ENCODE data around the gene CMPK1. TPM values are rescaled to one million over a fixed set of nuclear protein-coding genes. Genes with fewer than 3 reads are reported as not detected.

CMPK1 gene
- total RNA-seq, 4 donors from 2014 or later: 69.9 to 105 (median 99.2) TPM

DNA sequence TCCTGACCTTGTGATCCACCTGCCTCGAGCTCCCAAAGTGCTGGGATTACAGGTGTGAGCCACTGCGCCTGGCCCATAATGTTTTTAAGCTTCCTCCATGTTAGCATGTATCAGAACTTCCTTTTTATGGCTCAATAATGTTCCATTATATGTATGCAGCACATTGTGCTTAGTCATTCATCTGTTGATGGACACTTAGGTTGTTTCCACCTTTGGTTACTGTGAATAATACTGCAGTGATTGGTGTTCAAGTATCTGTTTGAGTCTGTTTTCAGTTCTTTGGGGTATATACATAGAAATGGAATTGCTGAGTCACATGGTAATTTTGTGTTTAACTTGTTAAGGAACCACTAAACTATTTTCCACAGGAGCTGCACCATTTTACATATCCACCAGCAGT, 17.7 kb downstream of the CMPK1 start:
- H3K27me3 ChIP-seq: no peaks in the 10 kb centered on the region
- TF ChIP-seq POLR2A (IDR thresholded peaks at IDR 0.05) (no peak), EP300 (IDR thresholded peaks at IDR 0.05) (no peak)
- TF ChIP-seq, protein P1, sequence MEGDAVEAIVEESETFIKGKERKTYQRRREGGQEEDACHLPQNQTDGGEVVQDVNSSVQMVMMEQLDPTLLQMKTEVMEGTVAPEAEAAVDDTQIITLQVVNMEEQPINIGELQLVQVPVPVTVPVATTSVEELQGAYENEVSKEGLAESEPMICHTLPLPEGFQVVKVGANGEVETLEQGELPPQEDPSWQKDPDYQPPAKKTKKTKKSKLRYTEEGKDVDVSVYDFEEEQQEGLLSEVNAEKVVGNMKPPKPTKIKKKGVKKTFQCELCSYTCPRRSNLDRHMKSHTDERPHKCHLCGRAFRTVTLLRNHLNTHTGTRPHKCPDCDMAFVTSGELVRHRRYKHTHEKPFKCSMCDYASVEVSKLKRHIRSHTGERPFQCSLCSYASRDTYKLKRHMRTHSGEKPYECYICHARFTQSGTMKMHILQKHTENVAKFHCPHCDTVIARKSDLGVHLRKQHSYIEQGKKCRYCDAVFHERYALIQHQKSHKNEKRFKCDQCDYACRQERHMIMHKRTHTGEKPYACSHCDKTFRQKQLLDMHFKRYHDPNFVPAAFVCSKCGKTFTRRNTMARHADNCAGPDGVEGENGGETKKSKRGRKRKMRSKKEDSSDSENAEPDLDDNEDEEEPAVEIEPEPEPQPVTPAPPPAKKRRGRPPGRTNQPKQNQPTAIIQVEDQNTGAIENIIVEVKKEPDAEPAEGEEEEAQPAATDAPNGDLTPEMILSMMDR (IDR thresholded peaks at IDR 0.05): no peak
- 88 to 96% methylated on average over 2 of the region's 2 CpGs for WGBS, 2 donors
- no peak overlapping the region for H3K27ac ChIP-seq
- DNase-seq (ENCODE audit: low spot score in 2 of 2): no peak
- no peaks in the 10 kb centered on the region for H3K9me3 ChIP-seq
- peaks cover 0 to 4% (median 0%) of the 10 kb centered on the region in 4 donors for H3K4me1 ChIP-seq
- no peak overlapping the region for H3K4me3 ChIP-seq
- peaks cover 0 to 11% (median 0%) of the 10 kb centered on the region in 3 donors for H3K36me3 ChIP-seq

DNA sequence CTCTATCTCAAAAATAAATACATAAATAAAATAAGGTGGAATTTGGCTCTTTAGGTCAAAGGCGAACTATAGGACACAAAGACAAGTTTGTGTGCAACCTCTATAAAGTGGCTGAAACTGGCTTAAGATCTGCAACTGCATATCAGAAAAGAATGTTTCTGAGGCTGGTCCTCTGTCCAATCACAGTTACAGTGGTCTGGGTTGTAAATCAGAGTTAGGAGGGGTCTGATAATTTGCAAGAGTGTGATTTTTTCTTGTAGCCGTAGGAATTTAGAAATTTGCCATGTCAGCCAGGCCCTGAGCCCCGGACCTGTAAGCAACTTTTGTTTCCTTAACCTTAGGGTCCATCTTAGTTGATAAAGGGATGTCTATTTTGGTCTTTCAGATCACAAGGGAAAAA, 27.8 kb downstream of the CMPK1 start:
- H3K27ac ChIP-seq: no peak overlapping the region
- no peak for DNase-seq (ENCODE audit: low spot score in 2 of 2)
- no peaks in the 10 kb centered on the region for H3K27me3 ChIP-seq
- H3K9me3 ChIP-seq: no peaks in the 10 kb centered on the region
- peaks cover 0 to 5% (median 0%) of the 10 kb centered on the region in 3 donors for H3K36me3 ChIP-seq
- no peak overlapping the region for H3K4me3 ChIP-seq
- WGBS, 2 donors: 42 to 44% methylated on average over 3 of the region's 3 CpGs
- no peak for TF ChIP-seq POLR2A (IDR thresholded peaks at IDR 0.05)
- TF ChIP-seq, protein P1 (IDR thresholded peaks at IDR 0.05): no peak
- no peak for TF ChIP-seq EP300 (IDR thresholded peaks at IDR 0.05)
- peaks cover 0 to 20% (median 2%) of the 10 kb centered on the region in 4 donors for H3K4me1 ChIP-seq

DNA sequence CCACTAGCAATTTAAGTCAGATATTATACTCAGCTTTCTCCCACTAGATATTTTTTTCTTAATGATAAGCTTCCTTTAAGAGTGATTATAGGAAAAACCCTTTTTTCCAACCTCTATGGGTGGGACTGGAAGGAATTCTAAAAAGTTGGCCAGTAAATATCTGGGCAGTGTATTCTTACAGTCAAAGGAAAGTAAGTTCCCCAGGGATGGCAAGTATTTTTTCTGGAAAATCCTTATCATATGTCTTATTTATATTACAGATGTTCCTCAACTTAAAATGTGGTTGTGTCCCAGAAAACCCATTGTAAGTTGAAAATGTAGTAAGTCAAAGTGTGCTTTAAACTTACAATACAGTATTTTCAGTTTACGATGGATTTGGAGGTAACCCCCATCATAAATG, 29.2 kb downstream of the CMPK1 start:
- 87 to 89% methylated on average over 1 of the region's 1 CpG for WGBS, 2 donors

DNA sequence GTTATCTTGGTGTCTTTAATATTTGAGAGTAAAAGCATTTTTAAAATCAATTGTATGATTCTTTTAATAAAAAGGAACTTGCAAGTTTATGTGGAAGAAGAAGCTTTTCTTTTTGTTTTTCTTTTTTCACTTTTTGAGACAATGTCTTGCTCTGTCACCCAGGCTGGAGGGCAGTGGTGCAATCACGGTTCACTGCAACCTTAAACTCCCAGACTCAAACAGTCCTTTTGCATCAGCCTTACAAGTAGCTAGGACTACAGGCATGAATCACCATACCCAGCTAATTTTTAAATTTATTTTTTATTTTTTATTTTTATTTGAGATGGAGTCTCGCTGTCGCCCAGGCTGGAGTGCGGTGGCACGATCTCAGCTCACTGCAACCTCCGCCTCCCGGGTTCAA, 34.1 kb downstream of the CMPK1 start:
- 88 to 90% methylated on average over 7 of the region's 7 CpGs for WGBS, 2 donors
- H3K27me3 ChIP-seq: no peaks in the 10 kb centered on the region
- H3K36me3 ChIP-seq: peaks cover 0 to 41% (median 7%) of the 10 kb centered on the region in 3 donors
- H3K27ac ChIP-seq: no peak overlapping the region
- no peak for DNase-seq (ENCODE audit: low spot score in 2 of 2)
- no peaks in the 10 kb centered on the region for H3K9me3 ChIP-seq
- peaks cover 0 to 4% (median 0%) of the 10 kb centered on the region in 4 donors for H3K4me1 ChIP-seq
- TF ChIP-seq, protein P1 (IDR thresholded peaks at IDR 0.05): no peak
- no peak for TF ChIP-seq POLR2A (IDR thresholded peaks at IDR 0.05)
- no peak overlapping the region for H3K4me3 ChIP-seq

More for the DNA sequence above, 29.2 kb downstream of the CMPK1 start:
- H3K4me3 ChIP-seq: no peak overlapping the region
- DNase-seq (ENCODE audit: low spot score in 2 of 2): no peak
- no peaks in the 10 kb centered on the region for H3K27me3 ChIP-seq
- H3K27ac ChIP-seq: no peak overlapping the region
- H3K9me3 ChIP-seq: no peaks in the 10 kb centered on the region
- H3K36me3 ChIP-seq: peaks cover 0 to 5% (median 0%) of the 10 kb centered on the region in 3 donors
- peaks cover 0 to 20% (median 2%) of the 10 kb centered on the region in 4 donors for H3K4me1 ChIP-seq
- TF ChIP-seq, protein P1 (IDR thresholded peaks at IDR 0.05): no peak
- TF ChIP-seq EP300 (IDR thresholded peaks at IDR 0.05): no peak

DNA sequence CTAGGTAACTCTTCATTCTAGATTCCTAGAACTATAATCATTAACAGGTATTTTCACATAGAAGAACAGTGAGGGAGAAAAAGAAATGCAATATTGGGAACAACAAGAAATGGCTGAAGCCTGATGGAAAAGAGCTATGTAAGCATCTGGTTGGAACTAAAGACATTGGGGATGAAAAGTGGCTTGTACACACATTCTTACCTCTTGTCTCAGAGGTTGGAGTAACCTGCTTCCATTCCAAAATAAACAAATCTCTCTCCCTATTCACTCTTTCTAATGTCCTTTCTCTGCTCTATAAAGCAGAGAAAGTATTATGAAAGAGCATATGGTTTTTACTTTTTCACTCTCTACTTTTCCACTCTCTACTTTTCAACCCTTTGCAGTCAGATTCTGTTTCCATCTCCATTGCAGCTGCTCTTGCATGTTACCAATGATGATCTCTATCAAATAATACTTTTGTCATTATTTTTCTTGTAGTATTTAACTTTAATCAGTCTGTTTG, 37.5 kb downstream of the CMPK1 start:
- no peak for DNase-seq (ENCODE audit: low spot score in 2 of 2)
- no peak overlapping the region for H3K27ac ChIP-seq
- no peaks in the 10 kb centered on the region for H3K27me3 ChIP-seq
- no peaks in the 10 kb centered on the region for H3K4me1 ChIP-seq
- TF ChIP-seq POLR2A (IDR thresholded peaks at IDR 0.05) (no peak), EP300 (IDR thresholded peaks at IDR 0.05) (no peak)
- TF ChIP-seq, protein P1 (IDR thresholded peaks at IDR 0.05): no peak
- H3K4me3 ChIP-seq: no peak overlapping the region
- peaks cover 0 to 75% (median 11%) of the 10 kb centered on the region in 3 donors for H3K36me3 ChIP-seq
- no peaks in the 10 kb centered on the region for H3K9me3 ChIP-seq
